ENCODE results near the gene PAPPA2.

DNA sequence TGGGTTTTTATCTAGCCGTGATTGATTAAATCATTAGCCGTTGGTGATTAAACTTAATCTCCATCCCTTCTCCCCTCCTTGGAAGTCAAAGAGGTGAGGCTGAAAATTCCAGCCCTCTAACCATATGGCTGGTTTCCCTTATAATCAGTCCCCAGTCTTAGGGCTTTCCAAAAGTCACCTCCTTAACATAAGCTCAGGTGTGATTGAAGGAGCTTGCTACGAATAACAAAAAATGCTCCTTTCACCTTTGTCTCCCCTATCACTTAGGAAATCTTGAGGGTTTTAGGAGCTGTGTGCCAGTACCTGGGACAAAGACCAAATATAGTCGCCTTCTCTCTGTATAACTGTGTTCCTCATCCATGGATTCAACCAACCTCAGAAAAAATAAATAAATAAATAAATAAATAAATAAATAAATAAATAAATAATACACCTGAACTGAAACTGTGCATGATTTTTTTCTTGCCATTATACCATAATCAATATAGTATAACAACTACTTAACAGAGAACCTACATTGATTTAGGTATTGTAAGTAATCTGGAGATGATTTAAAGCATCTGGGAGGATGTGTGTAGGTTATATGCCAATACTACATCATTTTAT, 82.2 kb downstream of the PAPPA2 start:
- TF ChIP-seq, protein P1, sequence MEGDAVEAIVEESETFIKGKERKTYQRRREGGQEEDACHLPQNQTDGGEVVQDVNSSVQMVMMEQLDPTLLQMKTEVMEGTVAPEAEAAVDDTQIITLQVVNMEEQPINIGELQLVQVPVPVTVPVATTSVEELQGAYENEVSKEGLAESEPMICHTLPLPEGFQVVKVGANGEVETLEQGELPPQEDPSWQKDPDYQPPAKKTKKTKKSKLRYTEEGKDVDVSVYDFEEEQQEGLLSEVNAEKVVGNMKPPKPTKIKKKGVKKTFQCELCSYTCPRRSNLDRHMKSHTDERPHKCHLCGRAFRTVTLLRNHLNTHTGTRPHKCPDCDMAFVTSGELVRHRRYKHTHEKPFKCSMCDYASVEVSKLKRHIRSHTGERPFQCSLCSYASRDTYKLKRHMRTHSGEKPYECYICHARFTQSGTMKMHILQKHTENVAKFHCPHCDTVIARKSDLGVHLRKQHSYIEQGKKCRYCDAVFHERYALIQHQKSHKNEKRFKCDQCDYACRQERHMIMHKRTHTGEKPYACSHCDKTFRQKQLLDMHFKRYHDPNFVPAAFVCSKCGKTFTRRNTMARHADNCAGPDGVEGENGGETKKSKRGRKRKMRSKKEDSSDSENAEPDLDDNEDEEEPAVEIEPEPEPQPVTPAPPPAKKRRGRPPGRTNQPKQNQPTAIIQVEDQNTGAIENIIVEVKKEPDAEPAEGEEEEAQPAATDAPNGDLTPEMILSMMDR (conservative IDR thresholded peaks at IDR 0.05; ENCODE audit: low read depth, low read length), result no peak
- TF ChIP-seq RFX5 (IDR thresholded peaks at IDR 0.05; ENCODE audit: low read depth, low read length) (no peak), RCOR1 (IDR thresholded peaks at IDR 0.05; ENCODE audit: insufficient replicate concordance, low read length) (no peak), ELK1 (IDR thresholded peaks at IDR 0.05; ENCODE audit: borderline replicate concordance, low read depth, low read length) (no peak), POLR2A (IDR thresholded peaks at IDR 0.05; ENCODE audit: low read depth, low read length) (no peak), NFE2L2 (IDR thresholded peaks at IDR 0.05; ENCODE audit: low read depth, low read length) (no peak), MAFK (IDR thresholded peaks at IDR 0.05; ENCODE audit: low read depth, low read length) (no peak), MXI1 (IDR thresholded peaks at IDR 0.05; ENCODE audit: borderline replicate concordance, low read depth, low read length) (no peak)
